Endothelial cell of umbilical vein (primary cell): ENCODE results near the gene ADRM1. TPM values are rescaled to one million over a fixed set of nuclear protein-coding genes. Genes with fewer than 3 reads are reported as not detected.

Experiments used
- BruUV-seq: library from RNA; stranded (reverse); fragments of 400-500 nt; replicated peaks from 2 replicates; lab custom pipeline; 2021; lab: Mats Ljungman, UMichigan
- CTCF ChIA-PET: fragments of 300-600, 350-600 bp; sonication (Branson Sonifier 250); formaldehyde crosslinking; loops from one replicate; lab custom pipeline; 2021; ENCODE audit warnings: antibody characterized with exemption, inconsistent platforms; lab: Charles Lee
- POLR2A ChIA-PET: fragments of 300-600, 350-600 bp; sonication (Branson Sonifier 250); formaldehyde crosslinking; loops from one replicate; lab custom pipeline; 2021; ENCODE audit warnings: antibody characterized with exemption, inconsistent platforms; lab: Charles Lee
- DNase-seq: peaks from one replicate; pipeline ENCODE4 v3.0.0-alpha.2; 2011; ENCODE audit warnings: low read depth, low spot score
- FAIRE-seq: peaks from 2 replicates; lab custom pipeline; 2011; peaks lifted over from hg19 to GRCh38; lab: Jason Lieb, UNC
- H2AFZ ChIP-seq: 2 replicates; pipeline ENCODE4 v1.6.0; 2012; ENCODE audit warnings: low read depth, low read length, control low read depth, inconsistent platforms
- H3K27ac ChIP-seq: 2 replicates; pipeline ENCODE4 v1.5.1; 2011; ENCODE audit warnings: low read depth, mild to moderate bottlenecking, control low read depth, low read length, moderate library complexity; ENCODE audit not compliant: insufficient read depth
- H3K27me3 ChIP-seq, 2 experiments: 2 replicates each; pipeline versions ENCODE4 v1.6.0 to v1.6.1; 2011; ENCODE audit warnings: low read length in 2 of 2, mixed read lengths in 1 of 2; ENCODE audit not compliant: control insufficient read depth in 2 of 2, insufficient read depth in 2 of 2
- H3K36me3 ChIP-seq, 2 experiments: 2 replicates in 1 of 2; 3 replicates in 1 of 2; pipeline ENCODE4 v1.5.1; 2011; ENCODE audit warnings: low read length in 2 of 2, mild to moderate bottlenecking in 1 of 2, moderate library complexity in 1 of 2; ENCODE audit not compliant: control insufficient read depth in 2 of 2, insufficient read depth in 2 of 2; ENCODE audit errors: extremely low read depth in 1 of 2
- H3K4me1 ChIP-seq: 3 replicates; pipeline ENCODE4 v1.5.1; 2011; ENCODE audit warnings: mild to moderate bottlenecking, low read length; ENCODE audit not compliant: control insufficient read depth, insufficient read depth; ENCODE audit errors: extremely low read depth
- H3K4me2 ChIP-seq: 2 replicates; pipeline ENCODE4 v1.6.1; 2011; ENCODE audit warnings: low read length, control low read depth, mixed read lengths; ENCODE audit not compliant: insufficient read depth
- H3K4me3 ChIP-seq, 3 experiments: fragments of 200-600 bp in 1 of 3; sonication (generic), shearing (Covaris generic) in 1 of 3; replicated peaks in 1 of 3; 2 replicates each; pipeline ENCODE4 v1.5.1; 2011 to 2016; ENCODE audit warnings: control low read depth in 3 of 3, low read length in 3 of 3, mild to moderate bottlenecking in 2 of 3, inconsistent platforms in 1 of 3, low read depth in 1 of 3, moderate library complexity in 1 of 3; ENCODE audit not compliant: insufficient read depth in 1 of 3
- H3K79me2 ChIP-seq: 2 replicates; pipeline ENCODE4 v1.6.0; 2012; ENCODE audit warnings: low read length, inconsistent platforms; ENCODE audit not compliant: control insufficient read depth, insufficient read depth
- H3K9ac ChIP-seq: replicated peaks from 2 replicates; pipeline ENCODE3; 2011; ENCODE audit warnings: low read length, control low read depth; ENCODE audit not compliant: insufficient read depth; ENCODE audit errors: extremely low read depth
- H3K9me1 ChIP-seq: replicated peaks from 3 replicates; pipeline ENCODE4 v1.6.0; 2011; ENCODE audit warnings: mild to moderate bottlenecking, low read length; ENCODE audit not compliant: control insufficient read depth, insufficient read depth; ENCODE audit errors: extremely low read depth
- H3K9me3 ChIP-seq: replicated peaks from 2 replicates; pipeline ENCODE4 v1.5.1; 2012; ENCODE audit warnings: low read length, inconsistent platforms; ENCODE audit not compliant: control insufficient read depth, insufficient read depth
- H4K20me1 ChIP-seq: replicated peaks from 2 replicates; pipeline ENCODE3; 2011; ENCODE audit warnings: mild to moderate bottlenecking, low read length; ENCODE audit not compliant: control insufficient read depth, insufficient read depth; ENCODE audit errors: extremely low read depth
- EZH2 ChIP-seq: IDR thresholded peaks from 2 replicates; pipeline ENCODE4 v1.6.1; 2012; ENCODE audit warnings: borderline replicate concordance, low read depth, mild to moderate bottlenecking, moderate library complexity, low read length, inconsistent platforms; ENCODE audit not compliant: severe bottlenecking
- FOS ChIP-seq: IDR thresholded peaks from 2 replicates; pipeline ENCODE4 v1.6.1; 2011; ENCODE audit warnings: mild to moderate bottlenecking, low read length, moderate library complexity, borderline replicate concordance; ENCODE audit not compliant: insufficient read depth
- GATA2 ChIP-seq: IDR thresholded peaks from 2 replicates; pipeline ENCODE4 v1.7.0; 2011; ENCODE audit warnings: low read depth, mild to moderate bottlenecking, moderate library complexity, mixed read lengths, low read length; ENCODE audit not compliant: insufficient read length, insufficient read depth
- JUN ChIP-seq: IDR thresholded peaks from 2 replicates; pipeline ENCODE4 v1.6.1; 2011; ENCODE audit warnings: borderline replicate concordance, low read depth; ENCODE audit not compliant: insufficient read length, insufficient read depth
- MAX ChIP-seq: IDR thresholded peaks from 2 replicates; pipeline ENCODE4 v1.6.1; 2011; ENCODE audit not compliant: insufficient read depth, insufficient read length
- MYC ChIP-seq: IDR thresholded peaks from one replicate; pipeline ENCODE4 v1.6.1; 2011; ENCODE audit warnings: mild to moderate bottlenecking, low read depth, low read length
- POLR2A ChIP-seq: IDR thresholded peaks from 2 replicates; pipeline ENCODE4 v1.6.1; 2012; ENCODE audit warnings: low read depth, mild to moderate bottlenecking, control low read depth, low read length
- POLR2AphosphoS5 ChIP-seq: IDR thresholded peaks from 2 replicates; pipeline ENCODE4 v1.6.1; 2012; ENCODE audit warnings: low read depth, mild to moderate bottlenecking, control low read depth, low read length, moderate library complexity; ENCODE audit not compliant: insufficient read depth
- dilution Hi-C: fragments of 300-500 bp; cut with MboI; formaldehyde crosslinking; loops from one replicate; pipeline ENCODE4 v1.15.0; 2019; ENCODE audit warnings: low sequenced_read_pairs; ENCODE audit not compliant: extremely low pct_ligation_motif_present
- intact Hi-C: fragments of 100-400 bp; cut with micrococcal nuclease; formaldehyde crosslinking; loops from one replicate; pipeline ENCODE4 v1.10.0; 2022
- polyA plus RNA-seq, 4 experiments: library from polyadenylated mRNA; depleted of rRNA in 3 of 4; stranded (reverse) in 3 of 4; unstranded in 1 of 4; fragments of >200 nt; gene quantifications; 2 replicates each; pipeline versions ENCODE4 v1.2.1 to v1.2.3, GENCODE V29; 2011 to 2012; ENCODE audit warnings: missing spikeins in 1 of 4
- total RNA-seq: library from RNA; stranded (reverse); gene quantifications from 2 replicates; pipeline ENCODE4 v1.2.3, GENCODE V29; 2021
- TF ChIP-seq, protein P1 (sequence below), 2 donors: IDR thresholded peaks; 1 replicate in 1 of 2; 2 replicates in 1 of 2; pipeline ENCODE4 v1.5.1; 2011; ENCODE audit warnings: low read length in 2 of 2, mild to moderate bottlenecking in 2 of 2, moderate library complexity in 2 of 2, control low read depth in 1 of 2, inconsistent platforms in 1 of 2, low read depth in 1 of 2; ENCODE audit not compliant: insufficient read depth in 1 of 2; ENCODE audit errors: extremely low read depth in 1 of 2

ADRM1 gene
- total and polyA plus RNA-seq, 2 donors (not counting 3 experiments of a cell fraction or from before 2014, with no cell fraction given): 154 to 179 TPM

GRCh38 chr20:62314711-62315302, 12.0 kb downstream of the ADRM1 start:
- TF ChIP-seq, protein P1, sequence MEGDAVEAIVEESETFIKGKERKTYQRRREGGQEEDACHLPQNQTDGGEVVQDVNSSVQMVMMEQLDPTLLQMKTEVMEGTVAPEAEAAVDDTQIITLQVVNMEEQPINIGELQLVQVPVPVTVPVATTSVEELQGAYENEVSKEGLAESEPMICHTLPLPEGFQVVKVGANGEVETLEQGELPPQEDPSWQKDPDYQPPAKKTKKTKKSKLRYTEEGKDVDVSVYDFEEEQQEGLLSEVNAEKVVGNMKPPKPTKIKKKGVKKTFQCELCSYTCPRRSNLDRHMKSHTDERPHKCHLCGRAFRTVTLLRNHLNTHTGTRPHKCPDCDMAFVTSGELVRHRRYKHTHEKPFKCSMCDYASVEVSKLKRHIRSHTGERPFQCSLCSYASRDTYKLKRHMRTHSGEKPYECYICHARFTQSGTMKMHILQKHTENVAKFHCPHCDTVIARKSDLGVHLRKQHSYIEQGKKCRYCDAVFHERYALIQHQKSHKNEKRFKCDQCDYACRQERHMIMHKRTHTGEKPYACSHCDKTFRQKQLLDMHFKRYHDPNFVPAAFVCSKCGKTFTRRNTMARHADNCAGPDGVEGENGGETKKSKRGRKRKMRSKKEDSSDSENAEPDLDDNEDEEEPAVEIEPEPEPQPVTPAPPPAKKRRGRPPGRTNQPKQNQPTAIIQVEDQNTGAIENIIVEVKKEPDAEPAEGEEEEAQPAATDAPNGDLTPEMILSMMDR (IDR thresholded peaks at IDR 0.05; ENCODE audit: extremely low read depth in 1 of 2, insufficient read depth in 1 of 2, low read depth in 1 of 2, low read length in 2 of 2): no peak
- TF ChIP-seq MYC: no peak
- TF ChIP-seq FOS: no peak
- no peak for TF ChIP-seq POLR2AphosphoS5
- no peak for TF ChIP-seq EZH2
- no peak for TF ChIP-seq POLR2A
- TF ChIP-seq MAX: no peak
- no peak for TF ChIP-seq JUN
- TF ChIP-seq GATA2: no peak
- CTCF ChIA-PET: interaction anchor here (2.3 kb wide), 1 partner anchor 68 kb away, joined by 7 read pairs; no protein-coding TSS in a partner anchor
- Histone ChIP-seq H3K9ac (no peak overlapping the region), H3K4me2 (no peak overlapping the region), H3K9me1 (no peaks in the 10 kb centered on the region), H2AFZ (no peak overlapping the region), H4K20me1 (no peaks in the 10 kb centered on the region), H3K9me3 (no peaks in the 10 kb centered on the region), H3K4me3 (no peak overlapping the region), H3K79me2 (peaks cover 4% of the 10 kb centered on the region), H3K4me1 (no peaks in the 10 kb centered on the region), H3K27me3 (no peaks in the 10 kb centered on the region), H3K36me3 (peaks cover 15 to 64% of the 10 kb centered on the region in 2 experiments), H3K27ac (no peak overlapping the region)
- dilution Hi-C loops: no loop called here
- BruUV-seq: no TSS peak
- intact Hi-C loops: no loop called here
- DNase-seq: no peak
- POLR2A ChIA-PET: no interaction called here
- FAIRE-seq: no peak
